Peyer's patch (tissue), 4 donors: Measurements from ENCODE around the gene GLI3. TPM values are rescaled to one million over a fixed set of nuclear protein-coding genes. Genes with fewer than 3 reads are reported as not detected.

Experiments
- DNase-seq, 3 donors: peaks; one replicate each; pipeline ENCODE4 v3.0.0-alpha.2; 2017 to 2019
- H3K27ac ChIP-seq, 4 donors: fragments of 200-600 bp; sonication (generic); one replicate each; pipeline ENCODE4 v1.5.1; 2016 to 2019
- H3K27me3 ChIP-seq, 2 donors: fragments of 200-600 bp; sonication (generic); one replicate each; pipeline ENCODE4 v1.5.1; 2019
- H3K36me3 ChIP-seq, 3 donors: fragments of 200-600 bp; sonication (generic); one replicate each; pipeline ENCODE4 v1.5.1; 2016 to 2019
- H3K4me1 ChIP-seq, 4 donors: fragments of 200-600 bp; sonication (generic); one replicate each; pipeline ENCODE4 v1.5.1; 2016 to 2019
- H3K4me3 ChIP-seq, 4 donors: fragments of 200-600 bp; sonication (generic); 1 replicate in 3 of 4; 2 replicates in 1 of 4; pipeline ENCODE4 v1.5.1; 2016 to 2019; ENCODE audit warnings: mild to moderate bottlenecking in 1 of 4
- H3K9me3 ChIP-seq, 4 donors: fragments of 200-600 bp; sonication (generic); one replicate each; pipeline ENCODE4 v1.5.1; 2016 to 2019; ENCODE audit warnings: mild to moderate bottlenecking in 1 of 4
- CTCF ChIP-seq, 6 experiments: fragments of 450-650 bp in 4 of 6; fragments of 200-600 bp in 2 of 6; sonication (generic) in 1 of 6; IDR thresholded peaks; one replicate each; pipeline ENCODE4 v1.5.1; 2017 to 2019; ENCODE audit warnings: antibody characterized with exemption in 6 of 6, mild to moderate bottlenecking in 3 of 6, moderate library complexity in 1 of 6
- POLR2A ChIP-seq, 2 donors: fragments of 450-650 bp; IDR thresholded peaks; one replicate each; pipeline ENCODE4 v1.5.1; 2017; ENCODE audit warnings: antibody characterized with exemption in 2 of 2, mild to moderate bottlenecking in 2 of 2, moderate library complexity in 2 of 2
- total RNA-seq, 4 donors: library from RNA; depleted of rRNA; stranded (reverse); fragments of >200 nt; gene quantifications; one replicate each; pipeline ENCODE4 v1.1.0, GENCODE V29; 2016

The GLI3 gene
- total RNA-seq, 4 donors from 2014 or later, result 0.53 to 30.5 (median 3.1) TPM

DNA sequence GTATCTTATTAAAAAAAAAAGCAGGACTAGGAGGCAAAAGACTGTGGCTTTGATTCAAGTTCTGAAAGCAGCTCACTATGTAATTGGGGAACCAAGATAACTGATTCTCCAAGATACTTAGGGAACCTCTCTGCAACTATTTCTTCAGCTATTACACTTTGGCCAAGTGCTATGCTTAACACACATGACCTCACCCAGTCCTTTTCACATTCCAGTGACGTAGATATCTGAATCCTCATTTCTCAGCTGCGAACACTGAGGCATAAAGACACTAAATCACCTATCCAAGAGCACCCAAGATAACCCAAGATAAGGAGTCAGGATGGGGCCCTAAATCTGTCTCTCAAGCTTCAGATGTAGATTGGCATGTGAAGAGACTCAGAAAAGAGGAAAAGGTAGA is 133.6 kb downstream of the GLI3 start:
- TF ChIP-seq POLR2A (IDR thresholded peaks at IDR 0.05) (no peak), CTCF (IDR thresholded peaks at IDR 0.05) (no peak)
- Histone ChIP-seq H3K4me1 (peaks cover 0 to 8% (median 0%) of the 10 kb centered on the region in 4 donors), H3K27ac (no peak overlapping the region), H3K36me3 (no peaks in the 10 kb centered on the region), H3K4me3 (no peak overlapping the region), H3K27me3 (no peaks in the 10 kb centered on the region), H3K9me3 (no peaks in the 10 kb centered on the region)
- DNase-seq, result no peak

DNA sequence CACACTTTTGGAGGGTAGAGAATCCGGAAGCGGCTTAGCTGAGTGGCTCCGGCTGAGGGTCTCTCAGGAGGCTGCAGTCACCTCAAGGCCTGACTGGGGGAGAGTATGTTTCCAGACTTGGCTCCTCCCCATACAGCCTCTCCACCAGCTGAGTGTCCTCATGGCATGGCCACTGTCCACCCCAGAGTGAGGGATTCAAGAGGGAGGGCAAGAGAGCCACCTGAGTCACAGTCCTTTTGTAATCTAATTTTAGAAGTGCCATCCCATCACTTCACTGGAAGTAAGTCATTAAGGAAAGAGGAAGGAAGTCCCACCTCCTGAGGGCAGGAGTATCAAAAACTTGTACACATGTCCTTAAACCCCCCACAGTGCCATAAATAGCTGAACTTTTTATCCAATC is 134.0 kb downstream of the GLI3 start:
- peaks cover 0 to 5% (median 0%) of the 10 kb centered on the region in 4 donors for H3K4me1 ChIP-seq
- H3K4me3 ChIP-seq, result no peak overlapping the region
- no peaks in the 10 kb centered on the region for H3K9me3 ChIP-seq
- DNase-seq, result no peak
- no peak for TF ChIP-seq CTCF (IDR thresholded peaks at IDR 0.05)
- no peak for TF ChIP-seq POLR2A (IDR thresholded peaks at IDR 0.05)
- no peaks in the 10 kb centered on the region for H3K27me3 ChIP-seq
- H3K27ac ChIP-seq, result no peak overlapping the region
- no peaks in the 10 kb centered on the region for H3K36me3 ChIP-seq

GRCh38 chr7:42102301-42102700 is 134.7 kb downstream of the GLI3 start:
- no peak for TF ChIP-seq CTCF (IDR thresholded peaks at IDR 0.05)
- no peak for TF ChIP-seq POLR2A (IDR thresholded peaks at IDR 0.05)

DNA sequence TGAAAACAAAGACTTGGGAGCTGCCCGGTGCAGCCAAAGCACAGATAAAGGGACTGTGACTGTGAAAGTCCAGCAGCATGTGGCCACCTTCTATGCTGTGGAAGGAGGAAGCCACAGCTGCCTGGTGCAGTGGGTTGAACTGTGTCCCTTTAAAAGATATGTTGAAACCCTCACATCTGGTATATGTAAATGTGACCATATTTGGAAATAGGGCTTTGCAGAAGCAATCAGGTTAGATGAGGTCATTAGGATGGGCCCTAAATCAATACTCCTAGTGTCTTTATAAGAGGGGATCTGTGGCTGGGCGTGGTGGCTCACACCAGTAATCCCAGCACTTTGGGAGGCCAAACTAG is 136.9 kb downstream of the GLI3 start:
- peaks cover 0 to 5% (median 0%) of the 10 kb centered on the region in 4 donors for H3K4me1 ChIP-seq
- no peaks in the 10 kb centered on the region for H3K27me3 ChIP-seq
- TF ChIP-seq POLR2A (IDR thresholded peaks at IDR 0.05) (no peak), CTCF (IDR thresholded peaks at IDR 0.05) (no peak)
- no peak for DNase-seq
- H3K36me3 ChIP-seq, result no peaks in the 10 kb centered on the region
- H3K4me3 ChIP-seq, result no peak overlapping the region
- no peak overlapping the region for H3K27ac ChIP-seq
- no peaks in the 10 kb centered on the region for H3K9me3 ChIP-seq

More at GRCh38 chr7:42102301-42102700, 134.7 kb downstream of the GLI3 start:
- H3K9me3 ChIP-seq, result no peaks in the 10 kb centered on the region
- H3K4me1 ChIP-seq, result peaks cover 0 to 8% (median 0%) of the 10 kb centered on the region in 4 donors
- H3K27ac ChIP-seq, result no peak overlapping the region
- no peaks in the 10 kb centered on the region for H3K36me3 ChIP-seq
- DNase-seq, result no peak
- H3K27me3 ChIP-seq, result no peaks in the 10 kb centered on the region
- no peak overlapping the region for H3K4me3 ChIP-seq

DNA sequence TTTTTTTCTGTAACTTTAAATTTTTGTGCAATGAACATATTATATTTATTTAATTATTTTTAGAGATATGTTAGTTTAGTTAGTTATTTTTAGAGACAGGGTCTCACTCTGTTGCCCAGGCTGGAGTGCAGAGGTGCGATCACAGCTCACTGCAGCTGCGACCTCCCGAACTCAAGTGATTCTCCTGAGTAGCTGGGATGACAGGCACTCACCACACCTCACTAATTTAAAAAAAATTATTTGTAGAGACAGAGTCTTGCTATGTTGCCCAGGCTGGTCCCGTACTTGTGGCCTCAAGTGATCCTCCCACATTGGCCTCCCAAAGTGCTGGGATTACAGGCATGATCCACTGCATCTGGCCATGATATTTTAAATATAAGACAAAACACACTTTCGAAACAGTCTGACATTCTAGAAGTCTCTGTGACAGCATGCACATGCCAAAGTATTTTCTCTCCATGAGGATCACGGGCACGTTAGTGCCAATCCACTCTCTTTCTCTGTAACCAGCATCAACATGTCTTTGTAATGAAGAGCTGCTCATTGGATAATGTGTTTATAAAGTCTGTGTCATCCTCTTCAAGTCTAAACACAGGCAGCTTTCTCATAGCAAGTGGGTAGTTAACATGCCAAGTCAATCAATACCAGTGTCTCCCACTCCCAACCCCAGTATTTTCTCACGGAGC is 137.4 kb downstream of the GLI3 start:
- Histone ChIP-seq H3K4me1 (peaks cover 0 to 5% (median 0%) of the 10 kb centered on the region in 4 donors), H3K9me3 (no peaks in the 10 kb centered on the region), H3K36me3 (no peaks in the 10 kb centered on the region), H3K27ac (no peak overlapping the region), H3K4me3 (no peak overlapping the region), H3K27me3 (no peaks in the 10 kb centered on the region)
- DNase-seq, result no peak
- no peak for TF ChIP-seq CTCF (IDR thresholded peaks at IDR 0.05)
- TF ChIP-seq POLR2A (IDR thresholded peaks at IDR 0.05), result no peak
